Measurements from ENCODE around the gene LPAR5.

Gene LPAR5

DNA sequence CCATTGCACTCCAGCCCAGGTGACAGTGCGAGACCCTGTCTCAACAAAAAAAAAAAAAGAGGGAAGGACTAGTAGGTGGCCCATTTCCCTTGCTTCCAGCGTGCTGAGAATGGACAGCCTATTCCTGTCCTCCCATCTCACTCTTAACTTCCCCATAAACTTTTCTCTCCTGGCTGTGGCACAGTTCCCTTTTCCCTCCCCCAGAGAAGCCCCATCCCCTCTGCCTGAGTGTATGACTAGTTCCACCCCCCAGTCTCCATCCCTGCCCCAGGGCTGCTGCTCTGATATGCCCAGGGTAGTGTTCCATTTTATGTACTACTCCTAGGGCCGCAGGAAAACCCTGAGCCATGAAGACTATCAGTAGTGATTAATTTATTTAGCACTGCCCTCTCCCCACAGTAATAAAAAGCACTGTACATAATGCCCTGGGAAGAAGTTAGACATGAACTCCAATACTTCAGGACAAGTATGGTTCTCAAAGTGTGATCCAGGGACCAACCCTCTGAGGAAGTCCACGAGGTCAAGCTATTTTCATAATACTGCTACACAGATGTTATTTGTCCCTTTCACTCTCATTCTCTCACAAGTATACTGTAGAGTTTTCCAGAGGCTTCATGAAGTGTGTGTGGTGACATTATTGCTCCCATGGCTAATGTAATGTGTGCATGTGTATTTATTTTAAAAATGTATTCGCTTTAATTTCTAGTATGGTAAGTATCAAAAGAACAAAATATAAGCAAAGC, 17.1 kb downstream of the LPAR5 start:
- 90 to 100% methylated on average over 2 to 3 of the region's 5 CpGs for WGBS, 2 experiments (ENCODE audit: insufficient coverage in 2 of 2)
- no peak overlapping the region for H3K27ac ChIP-seq (ENCODE audit: low read depth, low read length, severe bottlenecking)
- no peak overlapping the region for H3K4me3 ChIP-seq (ENCODE audit: extremely low read depth, insufficient read depth, low read length, poor library complexity, severe bottlenecking)
- no peaks in the 10 kb centered on the region for H3K9me3 ChIP-seq (ENCODE audit: control insufficient read depth, low read length)
- H3K4me1 ChIP-seq (ENCODE audit: control insufficient read depth, insufficient read depth, low read length, poor library complexity, severe bottlenecking): peaks cover 6% of the 10 kb centered on the region
- H3K36me3 ChIP-seq (ENCODE audit: control insufficient read depth, insufficient read depth, low read length): no peaks in the 10 kb centered on the region

DNA sequence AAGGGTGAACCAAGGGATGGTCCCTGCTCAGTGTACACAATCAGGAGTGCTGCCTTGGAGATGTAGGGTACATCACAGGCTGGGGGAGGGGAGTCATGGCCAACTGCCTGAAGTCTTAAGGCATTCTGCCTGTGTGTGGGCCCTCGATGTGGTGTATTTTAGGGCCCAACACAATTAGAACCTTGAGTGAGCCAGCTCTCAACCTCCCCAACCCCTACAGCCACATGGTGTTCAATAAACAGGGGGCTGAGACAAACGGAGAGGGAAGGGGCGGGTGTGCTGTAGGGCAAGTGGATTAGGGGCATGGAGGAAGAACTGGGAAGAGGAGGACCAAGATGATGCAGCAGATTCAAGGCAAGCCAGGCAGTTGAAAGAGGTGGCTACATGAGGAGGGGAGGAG, 20.0 kb downstream of the LPAR5 start:
- peak overlapping the region; percentile 53 for H3K27ac ChIP-seq (ENCODE audit: low read depth, low read length, severe bottlenecking)
- 100% methylated on average over 2 of the region's 3 CpGs; no CpG with 5 or more reads in 1 of the 2 experiments for WGBS, 2 experiments (ENCODE audit: insufficient coverage in 2 of 2)
- H3K9me3 ChIP-seq (ENCODE audit: control insufficient read depth, low read length): no peaks in the 10 kb centered on the region
- no peaks in the 10 kb centered on the region for H3K36me3 ChIP-seq (ENCODE audit: control insufficient read depth, insufficient read depth, low read length)
- no peak overlapping the region for H3K4me3 ChIP-seq (ENCODE audit: extremely low read depth, insufficient read depth, low read length, poor library complexity, severe bottlenecking)
- H3K4me1 ChIP-seq (ENCODE audit: control insufficient read depth, insufficient read depth, low read length, poor library complexity, severe bottlenecking): peaks cover 25% of the 10 kb centered on the region

DNA sequence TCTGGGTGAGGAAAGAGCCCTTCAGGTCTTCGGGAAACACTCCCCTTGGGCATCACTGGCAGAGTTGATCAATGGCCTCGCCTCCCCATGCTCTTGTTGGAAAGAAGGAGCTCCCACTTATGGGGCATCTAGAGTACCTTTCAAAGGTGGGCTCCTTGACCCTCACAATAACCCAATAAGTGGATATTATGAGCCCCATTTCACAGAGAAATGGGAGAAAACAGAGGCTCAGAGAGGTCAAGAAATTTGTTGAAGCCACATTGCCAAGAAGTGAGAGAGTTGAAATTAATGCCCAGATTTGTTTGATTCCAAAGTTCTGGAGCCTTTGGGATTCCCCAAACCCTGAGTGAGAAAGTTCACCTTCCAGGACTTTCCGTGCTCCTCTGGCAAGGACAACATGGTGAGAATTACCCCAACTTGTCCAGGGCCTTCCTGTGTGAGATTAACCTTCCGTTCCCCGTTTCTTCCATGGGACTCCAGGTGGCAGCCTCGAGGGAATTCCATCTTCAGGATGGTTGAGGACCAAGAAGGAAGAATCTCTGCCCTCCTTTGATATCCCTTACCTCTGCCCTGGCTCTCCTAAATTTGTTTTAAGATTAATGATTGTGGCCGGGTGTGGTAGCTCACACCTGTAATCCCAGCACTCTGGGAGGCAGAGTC, 21.1 kb downstream of the LPAR5 start:
- H3K9me3 ChIP-seq (ENCODE audit: control insufficient read depth, low read length): no peaks in the 10 kb centered on the region
- H3K4me1 ChIP-seq (ENCODE audit: control insufficient read depth, insufficient read depth, low read length, poor library complexity, severe bottlenecking): peaks cover 26% of the 10 kb centered on the region
- peak overlapping the region; percentile 90 for H3K27ac ChIP-seq (ENCODE audit: low read depth, low read length, severe bottlenecking)
- H3K4me3 ChIP-seq (ENCODE audit: extremely low read depth, insufficient read depth, low read length, poor library complexity, severe bottlenecking): no peak overlapping the region
- H3K36me3 ChIP-seq (ENCODE audit: control insufficient read depth, insufficient read depth, low read length): no peaks in the 10 kb centered on the region
- WGBS, 2 experiments (ENCODE audit: insufficient coverage in 2 of 2): 82 to 85% methylated on average over 3 to 6 of the region's 7 CpGs

DNA sequence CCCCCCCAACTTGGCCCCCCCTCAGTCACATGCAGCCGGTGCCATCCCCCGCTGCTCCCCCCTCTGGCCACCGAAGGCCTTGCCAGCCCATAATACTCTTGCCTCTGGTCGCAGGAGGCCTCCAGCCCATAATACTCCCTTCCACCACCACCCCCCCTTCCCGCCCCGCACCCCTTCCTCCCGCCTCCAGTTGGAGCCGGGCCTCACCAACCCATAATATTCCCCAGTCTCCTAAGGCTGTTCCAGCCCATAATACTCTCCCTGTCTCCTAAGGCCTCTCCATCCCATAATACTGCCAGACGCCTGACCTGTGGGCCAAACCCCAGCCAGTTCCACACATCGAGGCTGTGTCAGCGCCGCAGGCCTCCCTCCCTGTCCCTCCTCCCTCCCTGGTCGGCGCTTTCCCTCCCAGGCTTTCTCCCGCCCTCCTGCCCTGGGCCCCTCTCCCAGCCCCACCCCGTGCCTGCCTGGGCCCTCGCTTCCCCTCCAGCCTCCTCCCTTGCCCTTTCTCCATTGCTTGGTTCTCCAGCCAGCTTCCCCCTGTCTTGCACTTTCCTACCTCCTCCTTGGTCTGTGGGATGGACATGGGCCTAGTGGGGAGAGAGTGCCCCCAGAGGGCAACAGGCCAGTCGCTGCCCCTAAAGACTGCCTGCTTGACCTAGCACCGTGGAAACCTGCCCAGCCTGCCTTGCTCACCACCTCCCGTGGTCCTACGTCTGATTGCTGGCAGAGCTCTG, 21.8 kb downstream of the LPAR5 start:
- Histone ChIP-seq H3K4me3 (ENCODE audit: extremely low read depth, insufficient read depth, low read length, poor library complexity, severe bottlenecking) (no peak overlapping the region), H3K4me1 (ENCODE audit: control insufficient read depth, insufficient read depth, low read length, poor library complexity, severe bottlenecking) (peaks cover 26% of the 10 kb centered on the region), H3K9me3 (ENCODE audit: control insufficient read depth, low read length) (no peaks in the 10 kb centered on the region), H3K27ac (ENCODE audit: low read depth, low read length, severe bottlenecking) (peak overlapping the region; percentile 90), H3K36me3 (ENCODE audit: control insufficient read depth, insufficient read depth, low read length) (no peaks in the 10 kb centered on the region)
- 11 to 14% methylated on average over 10 to 14 of the region's 21 CpGs for WGBS, 2 experiments (ENCODE audit: insufficient coverage in 2 of 2)

DNA sequence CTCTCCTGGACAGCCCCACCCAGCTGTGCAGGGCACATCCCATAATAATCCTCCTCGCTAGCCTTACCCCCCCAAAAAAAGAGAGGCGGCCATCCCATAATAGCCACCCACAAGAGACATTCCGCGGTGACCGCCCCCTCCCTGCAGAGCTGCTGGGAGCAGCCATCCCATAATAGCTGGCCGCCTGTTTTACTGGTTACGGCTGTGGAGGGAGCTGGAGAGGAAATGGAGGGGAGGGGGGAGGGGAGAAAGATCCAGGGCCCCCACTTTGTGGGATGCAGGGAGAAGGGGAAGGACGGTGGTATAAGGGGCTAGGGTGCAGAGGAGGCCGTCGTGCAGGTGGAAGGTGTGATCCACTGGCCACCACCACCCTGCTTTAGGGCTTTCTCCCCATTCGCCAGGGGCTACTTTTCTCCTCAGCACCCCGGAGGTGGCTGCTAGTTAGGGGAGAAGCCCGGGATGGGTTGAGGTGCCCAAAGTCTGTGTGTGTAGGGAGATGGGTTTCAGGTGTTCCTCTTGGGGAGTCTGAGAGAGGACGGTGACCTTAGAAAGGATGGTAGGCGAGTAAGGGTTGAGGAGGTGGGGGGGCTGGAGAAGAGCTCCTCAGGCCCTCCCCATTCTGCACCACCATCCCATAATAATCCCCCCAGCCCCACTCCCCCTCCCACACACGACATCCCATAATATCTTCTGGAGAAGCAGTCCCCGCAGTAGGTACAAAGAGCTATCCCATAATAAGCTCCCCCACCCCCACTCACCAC, 22.6 kb downstream of the LPAR5 start:
- Histone ChIP-seq H3K27ac (ENCODE audit: low read depth, low read length, severe bottlenecking) (peak overlapping the region; percentile 94), H3K9me3 (ENCODE audit: control insufficient read depth, low read length) (no peaks in the 10 kb centered on the region), H3K4me1 (ENCODE audit: control insufficient read depth, insufficient read depth, low read length, poor library complexity, severe bottlenecking) (peaks cover 26% of the 10 kb centered on the region), H3K4me3 (ENCODE audit: extremely low read depth, insufficient read depth, low read length, poor library complexity, severe bottlenecking) (peak overlapping the region; percentile 8), H3K36me3 (ENCODE audit: control insufficient read depth, insufficient read depth, low read length) (no peaks in the 10 kb centered on the region)
- 12% methylated on average over 3 to 9 of the region's 17 CpGs for WGBS, 2 experiments (ENCODE audit: insufficient coverage in 2 of 2)

DNA sequence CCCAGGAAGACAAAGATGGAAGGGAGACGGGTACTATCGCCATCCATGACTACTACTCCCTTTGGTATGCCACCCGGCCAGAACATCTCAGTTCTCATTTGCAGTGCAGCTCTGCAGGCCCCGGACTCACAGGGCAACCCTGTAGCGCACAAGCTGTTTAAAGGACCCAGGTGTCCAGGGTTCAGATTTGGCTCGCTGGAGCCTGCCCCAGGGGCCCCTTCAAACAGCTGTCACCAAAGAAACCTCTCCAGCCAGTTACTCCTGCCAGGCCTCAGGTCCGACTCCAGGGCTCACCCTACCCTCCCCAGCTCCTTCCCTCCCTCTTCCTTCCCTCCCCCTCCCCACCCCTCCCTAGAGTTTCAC, 23.1 kb downstream of the LPAR5 start:
- no peak overlapping the region for H3K4me3 ChIP-seq (ENCODE audit: extremely low read depth, insufficient read depth, low read length, poor library complexity, severe bottlenecking)
- 41 to 82% methylated on average over 4 to 5 of the region's 7 CpGs for WGBS, 2 experiments (ENCODE audit: insufficient coverage in 2 of 2)

DNA sequence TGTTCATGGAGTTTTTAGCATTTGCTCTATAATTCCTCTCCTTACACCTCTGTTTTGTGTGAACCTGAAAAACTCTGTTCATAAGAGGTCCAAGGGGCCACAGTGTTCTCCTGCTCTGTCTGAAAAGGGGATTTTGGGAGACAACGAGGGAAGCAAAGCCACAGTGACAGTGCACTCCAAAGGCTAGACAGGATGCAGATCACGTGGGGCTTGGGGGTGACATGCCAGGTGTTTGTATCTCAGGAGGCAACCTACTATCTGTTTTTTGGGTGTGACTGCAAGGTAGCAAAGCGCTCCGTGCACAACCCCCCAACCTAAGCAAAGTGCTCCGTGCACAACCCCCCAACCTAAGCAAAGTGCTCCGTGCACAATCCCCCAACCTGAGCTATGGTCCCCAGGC, 23.5 kb downstream of the LPAR5 start:
- H3K4me1 ChIP-seq (ENCODE audit: control insufficient read depth, insufficient read depth, low read length, poor library complexity, severe bottlenecking): peaks cover 26% of the 10 kb centered on the region
- H3K9me3 ChIP-seq (ENCODE audit: control insufficient read depth, low read length): no peaks in the 10 kb centered on the region
- no peaks in the 10 kb centered on the region for H3K36me3 ChIP-seq (ENCODE audit: control insufficient read depth, insufficient read depth, low read length)
- WGBS, 2 experiments (ENCODE audit: insufficient coverage in 2 of 2): 83 to 84% methylated on average over 1 to 6 of the region's 6 CpGs
- H3K27ac ChIP-seq (ENCODE audit: low read depth, low read length, severe bottlenecking): peak overlapping the region; percentile 94
- no peak overlapping the region for H3K4me3 ChIP-seq (ENCODE audit: extremely low read depth, insufficient read depth, low read length, poor library complexity, severe bottlenecking)

More for the DNA sequence above, 23.1 kb downstream of the LPAR5 start:
- peak overlapping the region; percentile 94 for H3K27ac ChIP-seq (ENCODE audit: low read depth, low read length, severe bottlenecking)
- H3K36me3 ChIP-seq (ENCODE audit: control insufficient read depth, insufficient read depth, low read length): no peaks in the 10 kb centered on the region
- peaks cover 26% of the 10 kb centered on the region for H3K4me1 ChIP-seq (ENCODE audit: control insufficient read depth, insufficient read depth, low read length, poor library complexity, severe bottlenecking)
- no peaks in the 10 kb centered on the region for H3K9me3 ChIP-seq (ENCODE audit: control insufficient read depth, low read length)

DNA sequence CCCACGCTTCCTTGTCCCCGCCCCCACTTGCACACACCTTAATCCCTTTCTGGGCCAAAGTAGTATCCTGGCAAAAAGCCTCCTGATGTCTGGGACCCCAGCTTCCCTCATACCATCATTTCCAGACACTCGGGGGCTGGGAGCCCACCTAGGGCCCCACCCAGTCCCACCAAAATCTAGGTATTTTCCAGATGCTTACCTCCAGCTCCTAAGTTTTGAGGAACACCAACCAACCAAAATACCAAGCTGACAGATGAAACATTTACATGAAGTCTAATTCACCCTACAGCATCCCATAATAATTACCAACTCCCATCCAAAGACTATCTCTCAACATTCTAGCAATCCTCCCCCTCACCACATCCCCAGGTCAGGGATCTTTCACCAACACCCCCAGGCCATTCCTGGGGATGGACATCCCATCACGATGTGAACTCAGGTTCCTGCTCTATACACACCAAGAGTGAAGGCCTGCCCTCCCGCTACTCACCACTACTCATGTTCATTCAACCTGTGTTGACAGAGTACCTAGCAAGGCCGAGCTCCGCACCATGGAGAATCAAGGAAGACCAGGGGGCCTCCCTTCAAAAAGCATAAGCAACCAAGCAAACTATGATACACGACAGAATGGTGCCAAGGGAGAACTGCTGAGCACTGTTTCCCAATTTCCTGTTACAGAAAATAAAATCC, 27.0 kb downstream of the LPAR5 start:
- Histone ChIP-seq H3K4me1 (ENCODE audit: control insufficient read depth, insufficient read depth, low read length, poor library complexity, severe bottlenecking) (peaks cover 32% of the 10 kb centered on the region), H3K4me3 (ENCODE audit: extremely low read depth, insufficient read depth, low read length, poor library complexity, severe bottlenecking) (no peak overlapping the region), H3K36me3 (ENCODE audit: control insufficient read depth, insufficient read depth, low read length) (peaks cover 24% of the 10 kb centered on the region), H3K27ac (ENCODE audit: low read depth, low read length, severe bottlenecking) (no peak overlapping the region), H3K9me3 (ENCODE audit: control insufficient read depth, low read length) (no peaks in the 10 kb centered on the region)
- WGBS, 2 experiments (ENCODE audit: insufficient coverage in 2 of 2): 88 to 100% methylated on average over 2 to 7 of the region's 8 CpGs

DNA sequence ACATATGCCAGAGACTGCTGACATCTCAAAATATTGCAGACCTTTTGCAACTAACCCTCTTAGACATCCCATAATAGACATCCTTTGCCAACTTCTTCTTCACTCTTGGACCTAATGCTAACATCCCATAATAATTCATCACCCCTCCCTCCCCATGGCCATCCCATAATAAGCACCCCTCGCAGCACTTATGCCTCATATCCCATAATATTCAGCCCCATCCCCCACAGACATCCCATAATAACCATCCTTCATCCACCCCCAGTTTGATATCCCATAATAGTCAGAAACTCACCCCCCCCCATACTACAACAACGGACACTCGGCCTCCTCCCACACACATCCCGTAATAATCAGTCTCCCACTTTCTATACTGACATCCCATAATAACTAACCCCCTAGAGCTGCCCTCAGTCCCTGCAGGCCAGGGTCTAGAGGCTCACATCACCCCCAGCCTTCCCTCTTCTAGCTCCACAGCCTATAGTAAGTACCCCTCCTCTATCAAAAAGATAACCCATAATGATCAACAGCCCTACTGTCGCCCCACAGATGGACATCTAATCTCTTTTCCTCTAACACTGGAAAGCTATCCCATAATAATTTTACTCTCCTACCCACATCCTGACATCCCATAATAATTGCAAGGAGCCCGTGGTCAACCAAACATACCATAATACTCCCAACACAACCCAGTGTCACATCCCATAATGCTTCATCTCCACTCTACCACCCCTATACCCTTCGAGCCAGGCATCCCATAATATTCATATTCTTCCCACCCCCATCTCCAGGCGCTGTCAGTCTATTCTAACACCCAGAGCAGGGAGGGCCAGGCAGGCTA, 27.8 kb downstream of the LPAR5 start:
- H3K4me1 ChIP-seq (ENCODE audit: control insufficient read depth, insufficient read depth, low read length, poor library complexity, severe bottlenecking): peaks cover 36% of the 10 kb centered on the region
- H3K36me3 ChIP-seq (ENCODE audit: control insufficient read depth, insufficient read depth, low read length): peaks cover 32% of the 10 kb centered on the region
- no peaks in the 10 kb centered on the region for H3K9me3 ChIP-seq (ENCODE audit: control insufficient read depth, low read length)
- WGBS, 2 experiments (ENCODE audit: insufficient coverage in 2 of 2): 67 to 69% methylated on average over 7 of the region's 8 CpGs
- H3K27ac ChIP-seq (ENCODE audit: low read depth, low read length, severe bottlenecking): peak overlapping the region; percentile 53
- no peak overlapping the region for H3K4me3 ChIP-seq (ENCODE audit: extremely low read depth, insufficient read depth, low read length, poor library complexity, severe bottlenecking)

All from mesodermal cell (in vitro differentiated cells).